RWPE1 (cell line): ENCODE data around the gene PDCD1.
"Not testable (repeated sequence)": the region's sequence is repeated elsewhere in the genome, so short reads cannot be mapped to it uniquely, and the experiment has no call there.

Source experiments
- CTCF ChIA-PET: fragments of 350-600 bp; sonication (Branson Sonifier 250); formaldehyde crosslinking; extraction: SDS; loops from one replicate; lab custom pipeline; 2021; lab: Yijun Ruan, JAX
- POLR2A ChIA-PET: fragments of 400-600 bp; formaldehyde crosslinking; extraction: SDS; loops from one replicate; lab custom pipeline; 2020; ENCODE audit warnings: antibody characterized with exemption; ENCODE audit not compliant: low non-redundant PET; lab: Yijun Ruan, JAX
- DNase-seq: peaks from one replicate; pipeline ENCODE4 v3.0.0; 2012; ENCODE audit warnings: low spot score
- H3K27ac ChIP-seq: fragments of 450-650 bp; 2 replicates; pipeline ENCODE4 v1.5.1; 2017
- TF ChIP-seq, protein P1 (sequence below): fragments of 450-650 bp; conservative IDR thresholded peaks from 2 replicates; pipeline ENCODE4 v1.5.1; 2017; ENCODE audit warnings: low read depth, mild to moderate bottlenecking

Gene PDCD1

DNA sequence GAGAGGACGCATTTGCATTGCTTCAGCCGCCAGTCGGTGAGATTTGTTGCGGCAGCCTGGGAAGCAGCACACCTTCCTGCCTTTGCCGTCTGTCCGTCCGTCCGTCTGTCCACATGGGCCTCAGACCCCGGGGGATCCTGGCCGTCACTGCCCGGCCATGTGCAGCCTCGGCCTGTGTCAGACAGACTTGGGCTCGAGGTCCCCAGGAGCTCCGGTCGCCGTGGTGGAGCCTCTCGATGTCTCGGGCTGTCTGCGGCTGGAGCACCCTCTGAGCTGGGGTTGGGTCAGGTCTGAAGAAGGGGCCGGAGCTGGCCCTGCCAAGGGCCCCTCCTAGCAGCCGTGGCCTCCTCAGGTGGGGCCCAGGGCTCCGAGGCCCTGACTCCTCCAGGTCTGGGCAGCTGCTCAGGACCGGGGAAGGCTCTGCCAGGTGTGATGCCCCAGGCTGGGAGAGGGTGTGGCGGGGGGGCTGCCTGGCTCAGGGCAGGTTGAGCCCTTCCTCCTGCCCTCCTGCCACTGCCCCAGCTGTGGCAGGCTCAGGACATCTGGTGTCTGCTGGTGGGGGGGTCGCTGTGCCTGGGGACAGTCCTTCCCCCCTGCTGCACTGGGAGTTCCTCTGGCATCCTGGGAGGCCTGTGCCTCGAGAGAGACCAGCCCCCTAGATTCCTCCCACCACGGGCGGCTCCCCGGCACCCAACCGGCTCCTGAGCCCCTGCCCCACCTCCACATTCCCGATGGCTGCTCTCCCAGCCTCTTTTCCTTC lies 37.9 kb downstream of the PDCD1 start:
- CTCF ChIA-PET, result interaction anchor here (0.6 kb wide), 1 partner anchor 24 kb away, joined by 3 read pairs; no protein-coding TSS in a partner anchor
- TF ChIP-seq, protein P1, sequence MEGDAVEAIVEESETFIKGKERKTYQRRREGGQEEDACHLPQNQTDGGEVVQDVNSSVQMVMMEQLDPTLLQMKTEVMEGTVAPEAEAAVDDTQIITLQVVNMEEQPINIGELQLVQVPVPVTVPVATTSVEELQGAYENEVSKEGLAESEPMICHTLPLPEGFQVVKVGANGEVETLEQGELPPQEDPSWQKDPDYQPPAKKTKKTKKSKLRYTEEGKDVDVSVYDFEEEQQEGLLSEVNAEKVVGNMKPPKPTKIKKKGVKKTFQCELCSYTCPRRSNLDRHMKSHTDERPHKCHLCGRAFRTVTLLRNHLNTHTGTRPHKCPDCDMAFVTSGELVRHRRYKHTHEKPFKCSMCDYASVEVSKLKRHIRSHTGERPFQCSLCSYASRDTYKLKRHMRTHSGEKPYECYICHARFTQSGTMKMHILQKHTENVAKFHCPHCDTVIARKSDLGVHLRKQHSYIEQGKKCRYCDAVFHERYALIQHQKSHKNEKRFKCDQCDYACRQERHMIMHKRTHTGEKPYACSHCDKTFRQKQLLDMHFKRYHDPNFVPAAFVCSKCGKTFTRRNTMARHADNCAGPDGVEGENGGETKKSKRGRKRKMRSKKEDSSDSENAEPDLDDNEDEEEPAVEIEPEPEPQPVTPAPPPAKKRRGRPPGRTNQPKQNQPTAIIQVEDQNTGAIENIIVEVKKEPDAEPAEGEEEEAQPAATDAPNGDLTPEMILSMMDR, result no peak

DNA sequence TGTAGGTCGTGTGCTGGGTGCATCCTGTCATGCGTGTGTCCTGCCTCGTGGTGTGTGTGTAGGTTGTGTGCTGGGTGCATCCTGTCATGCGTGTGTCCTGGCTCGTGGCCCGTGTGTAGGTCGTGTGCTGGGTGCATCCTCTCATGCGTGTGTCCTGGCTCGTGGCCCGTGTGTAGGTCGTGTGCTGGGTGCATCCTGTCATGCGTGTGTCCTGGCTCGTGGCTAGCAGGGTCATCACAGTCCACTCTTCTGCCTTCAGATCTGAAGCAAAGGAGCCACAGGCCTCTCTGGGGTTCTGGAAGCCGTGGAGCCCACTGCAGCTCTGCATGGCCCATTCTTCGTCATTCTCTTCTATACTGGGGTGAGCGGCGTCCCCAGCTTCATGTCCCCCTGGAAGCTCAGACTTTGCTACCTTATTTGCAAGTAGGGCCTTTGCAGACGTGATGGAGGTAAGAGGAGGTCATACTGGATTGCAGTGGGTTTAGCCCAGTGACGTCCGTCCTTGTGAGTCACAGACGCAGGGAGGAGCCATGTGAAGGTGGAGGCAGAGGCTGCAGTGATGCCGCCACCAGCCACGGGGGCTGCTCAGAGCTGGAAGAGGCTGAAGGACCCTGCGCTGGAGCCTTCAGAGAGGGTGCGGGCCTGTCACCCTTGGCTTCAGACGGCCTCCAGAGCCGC lies 38.6 kb downstream of the PDCD1 start:
- POLR2A ChIA-PET, CTCF ChIA-PET, H3K27ac ChIP-seq, DNase-seq: not testable (repeated sequence)

More for the DNA sequence above, 37.9 kb downstream of the PDCD1 start:
- H3K27ac ChIP-seq, result no peak overlapping the region
- no peak for DNase-seq
- POLR2A ChIA-PET, result no interaction called here

DNA sequence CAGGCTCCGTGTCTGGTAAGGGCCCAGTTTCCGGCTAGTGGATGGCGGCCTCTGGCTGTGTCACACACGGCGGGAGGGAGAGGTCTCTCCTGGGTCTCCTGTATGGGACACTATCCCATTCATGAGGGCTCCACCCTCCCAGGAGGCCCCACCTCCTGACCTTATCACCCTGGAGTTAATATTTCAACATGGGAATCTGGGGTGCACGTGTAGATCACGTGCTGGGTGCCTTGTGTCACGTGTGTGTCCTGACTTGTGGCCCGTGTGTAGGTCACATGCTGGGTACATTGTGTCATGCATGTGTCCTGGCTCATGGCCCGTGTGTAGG lies 39.8 kb downstream of the PDCD1 start:
- TF ChIP-seq, protein P1, result no peak
- ChIA-PET CTCF (no interaction called here), POLR2A (no interaction called here)
- DNase-seq, result no peak
- no peak overlapping the region for H3K27ac ChIP-seq

DNA sequence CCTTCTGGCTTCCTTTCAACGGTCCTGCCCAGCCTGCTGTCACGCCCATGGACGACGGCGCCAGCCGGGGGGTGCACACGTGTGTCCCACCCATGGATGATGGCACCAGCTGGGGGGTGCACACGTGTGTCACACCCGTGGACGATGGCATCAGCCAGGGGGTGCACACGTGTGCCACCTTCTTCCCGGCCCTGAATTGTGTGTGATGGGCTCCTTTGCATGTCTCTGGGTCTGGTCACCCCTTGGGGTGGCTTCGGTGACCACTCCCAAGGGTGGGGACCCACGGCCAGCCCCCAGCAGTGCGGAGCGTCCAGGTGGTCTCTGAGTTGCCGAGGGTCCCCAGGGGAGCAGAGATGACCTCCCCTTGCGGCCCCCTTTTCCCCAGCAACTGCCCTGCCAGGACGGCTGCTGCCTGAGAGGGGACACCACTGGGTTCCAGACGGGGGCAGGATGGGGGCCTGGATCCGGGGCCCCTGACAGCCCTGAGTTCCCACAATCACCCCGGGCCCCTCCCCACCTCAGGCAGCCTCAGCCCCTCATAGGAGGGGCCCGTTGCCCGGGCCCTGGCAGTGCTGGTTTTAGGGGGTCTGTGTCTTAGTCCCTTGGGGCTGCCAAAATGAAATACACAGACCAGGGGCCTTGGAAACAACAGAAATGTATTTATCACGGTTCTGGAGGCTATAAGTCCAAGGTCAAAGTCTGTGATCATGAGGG lies 40.3 kb downstream of the PDCD1 start:
- TF ChIP-seq, protein P1, result no peak
- H3K27ac ChIP-seq, result no peak overlapping the region
- DNase-seq, result no peak
- ChIA-PET POLR2A (no interaction called here), CTCF (no interaction called here)

DNA sequence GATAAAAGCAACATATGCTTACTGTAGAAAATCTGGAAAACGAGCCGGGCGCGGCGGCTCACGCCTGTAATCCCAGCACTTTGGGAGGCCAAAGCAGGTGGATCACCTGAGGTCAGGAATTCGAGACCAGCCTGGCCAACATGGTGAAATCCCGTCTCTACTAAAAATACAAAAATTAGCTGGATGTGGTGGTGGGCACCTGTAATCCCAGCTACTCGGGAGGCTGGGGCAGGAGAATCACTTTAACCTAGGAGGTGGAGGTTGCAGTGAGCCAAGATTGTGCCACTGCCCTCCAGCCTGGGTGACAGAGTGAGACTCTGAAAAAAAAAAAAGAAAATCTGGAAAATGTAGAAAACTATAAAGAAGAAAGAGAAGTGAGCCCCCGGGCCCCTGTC lies 40.9 kb downstream of the PDCD1 start:
- CTCF ChIA-PET, DNase-seq, POLR2A ChIA-PET, H3K27ac ChIP-seq: not testable (repeated sequence)

DNA sequence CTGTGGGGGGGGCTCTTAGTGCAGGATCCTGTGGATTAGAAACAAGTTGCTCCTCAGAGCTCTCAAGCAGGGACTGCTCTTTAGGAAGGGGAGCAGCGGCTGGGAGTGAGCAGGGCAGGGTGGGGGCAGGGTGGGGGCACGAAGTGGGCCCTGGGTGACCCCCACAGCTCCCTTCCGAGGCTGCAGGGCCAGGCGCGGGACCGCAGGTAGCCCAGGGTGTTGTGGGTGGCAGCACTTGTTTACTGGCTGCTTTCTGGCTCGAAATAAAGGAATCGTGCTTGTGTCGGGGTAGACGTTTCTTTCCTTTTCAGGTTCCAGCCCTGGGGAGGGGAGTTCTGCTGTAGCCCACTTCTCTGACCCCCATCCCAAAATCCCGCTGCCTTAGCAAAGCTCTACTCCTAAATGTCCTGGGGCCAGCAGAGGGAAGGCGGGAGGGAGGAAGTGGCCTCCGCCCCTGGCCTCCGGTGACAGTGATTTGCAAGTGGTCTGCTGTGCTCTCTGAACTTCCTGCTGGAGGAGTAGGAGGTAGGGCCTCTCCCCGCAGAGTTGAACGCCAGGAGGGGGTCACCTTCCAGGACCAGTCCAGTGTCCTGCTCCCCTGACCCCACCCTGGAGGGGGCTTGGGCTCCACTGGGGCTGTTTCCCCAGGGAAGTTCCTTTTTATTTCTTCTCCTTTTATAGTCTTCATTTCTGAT lies 41.4 kb downstream of the PDCD1 start:
- H3K27ac ChIP-seq, result no peak overlapping the region
- ChIA-PET CTCF (no interaction called here), POLR2A (no interaction called here)
- TF ChIP-seq, protein P1, result no peak
- no peak for DNase-seq

DNA sequence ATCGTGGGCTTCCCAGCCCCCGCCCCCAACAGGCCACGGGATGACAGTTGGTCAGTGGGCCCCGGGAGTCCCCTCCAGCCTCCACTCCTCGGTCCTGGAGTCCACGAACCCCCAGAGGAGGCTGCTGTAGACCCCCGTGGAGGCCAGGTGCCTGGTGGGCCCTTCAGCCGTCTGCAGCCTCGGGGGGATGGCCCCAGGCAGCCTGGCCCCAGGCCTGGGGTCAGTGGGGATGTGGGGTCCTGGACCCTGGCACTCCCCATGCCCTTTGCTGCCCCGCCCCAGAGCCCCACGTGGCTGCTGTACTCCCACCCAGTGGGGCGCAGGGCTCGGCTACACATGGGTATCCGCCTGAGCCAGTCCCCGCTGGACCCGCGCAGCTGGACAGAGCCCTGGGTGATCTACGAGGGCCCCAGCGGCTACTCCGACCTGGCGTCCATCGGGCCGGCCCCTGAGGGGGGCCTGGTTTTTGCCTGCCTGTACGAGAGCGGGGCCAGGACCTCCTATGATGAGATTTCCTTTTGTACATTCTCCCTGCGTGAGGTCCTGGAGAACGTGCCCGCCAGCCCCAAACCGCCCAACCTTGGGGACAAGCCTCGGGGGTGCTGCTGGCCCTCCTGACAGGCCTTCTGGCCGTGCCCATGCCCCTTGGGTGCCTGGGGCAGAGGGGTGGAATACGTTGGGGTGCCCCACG lies 42.1 kb downstream of the PDCD1 start:
- POLR2A ChIA-PET, result no interaction called here
- DNase-seq, result no peak
- CTCF ChIA-PET, result no interaction called here
- no peak overlapping the region for H3K27ac ChIP-seq
- TF ChIP-seq, protein P1, result no peak
